ENCODE results near the gene MCTP1.

- TF ChIP-seq, protein P1, sequence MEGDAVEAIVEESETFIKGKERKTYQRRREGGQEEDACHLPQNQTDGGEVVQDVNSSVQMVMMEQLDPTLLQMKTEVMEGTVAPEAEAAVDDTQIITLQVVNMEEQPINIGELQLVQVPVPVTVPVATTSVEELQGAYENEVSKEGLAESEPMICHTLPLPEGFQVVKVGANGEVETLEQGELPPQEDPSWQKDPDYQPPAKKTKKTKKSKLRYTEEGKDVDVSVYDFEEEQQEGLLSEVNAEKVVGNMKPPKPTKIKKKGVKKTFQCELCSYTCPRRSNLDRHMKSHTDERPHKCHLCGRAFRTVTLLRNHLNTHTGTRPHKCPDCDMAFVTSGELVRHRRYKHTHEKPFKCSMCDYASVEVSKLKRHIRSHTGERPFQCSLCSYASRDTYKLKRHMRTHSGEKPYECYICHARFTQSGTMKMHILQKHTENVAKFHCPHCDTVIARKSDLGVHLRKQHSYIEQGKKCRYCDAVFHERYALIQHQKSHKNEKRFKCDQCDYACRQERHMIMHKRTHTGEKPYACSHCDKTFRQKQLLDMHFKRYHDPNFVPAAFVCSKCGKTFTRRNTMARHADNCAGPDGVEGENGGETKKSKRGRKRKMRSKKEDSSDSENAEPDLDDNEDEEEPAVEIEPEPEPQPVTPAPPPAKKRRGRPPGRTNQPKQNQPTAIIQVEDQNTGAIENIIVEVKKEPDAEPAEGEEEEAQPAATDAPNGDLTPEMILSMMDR (IDR thresholded peaks at IDR 0.05) = no peak
- no peak for TF ChIP-seq POLR2A (IDR thresholded peaks at IDR 0.05)
- TF ChIP-seq POLR2AphosphoS5 (IDR thresholded peaks at IDR 0.05) = no peak
Measured at GRCh38 chr5:94832685-94833084, 452.2 kb downstream of the MCTP1 start.
